Measurements from ENCODE around the gene SOHLH1. TPM values are rescaled to one million over a fixed set of nuclear protein-coding genes. Genes with fewer than 3 reads are reported as not detected.
"Not testable (repeated sequence)": the region's sequence is repeated elsewhere in the genome, so short reads cannot be mapped to it uniquely, and the experiment has no call there.

Gene SOHLH1
- total RNA-seq, 1 donor from 2014 or later, result not detected

DNA sequence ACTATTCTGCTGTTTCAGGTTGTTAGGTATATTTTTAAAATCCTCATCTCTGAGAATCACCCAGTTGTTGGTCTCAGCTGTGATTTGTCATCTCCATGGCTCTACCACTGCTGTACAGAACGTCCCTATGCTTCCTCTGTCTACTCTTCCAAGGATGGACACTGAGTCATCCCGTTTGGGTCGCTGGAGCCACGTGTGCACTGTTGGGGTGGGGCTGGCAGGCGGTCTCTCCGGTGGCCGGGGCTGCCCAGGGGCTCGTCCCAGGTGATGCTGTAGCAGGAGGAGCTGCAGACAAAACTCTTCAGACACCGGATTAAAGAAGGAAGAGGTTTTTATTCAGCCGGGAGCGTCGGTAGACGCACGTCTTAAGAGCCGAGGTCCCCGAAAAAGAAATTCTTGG, 19.2 kb downstream of the SOHLH1 start:
- DNase-seq (ENCODE audit: low read depth in 2 of 2), result no peak

DNA sequence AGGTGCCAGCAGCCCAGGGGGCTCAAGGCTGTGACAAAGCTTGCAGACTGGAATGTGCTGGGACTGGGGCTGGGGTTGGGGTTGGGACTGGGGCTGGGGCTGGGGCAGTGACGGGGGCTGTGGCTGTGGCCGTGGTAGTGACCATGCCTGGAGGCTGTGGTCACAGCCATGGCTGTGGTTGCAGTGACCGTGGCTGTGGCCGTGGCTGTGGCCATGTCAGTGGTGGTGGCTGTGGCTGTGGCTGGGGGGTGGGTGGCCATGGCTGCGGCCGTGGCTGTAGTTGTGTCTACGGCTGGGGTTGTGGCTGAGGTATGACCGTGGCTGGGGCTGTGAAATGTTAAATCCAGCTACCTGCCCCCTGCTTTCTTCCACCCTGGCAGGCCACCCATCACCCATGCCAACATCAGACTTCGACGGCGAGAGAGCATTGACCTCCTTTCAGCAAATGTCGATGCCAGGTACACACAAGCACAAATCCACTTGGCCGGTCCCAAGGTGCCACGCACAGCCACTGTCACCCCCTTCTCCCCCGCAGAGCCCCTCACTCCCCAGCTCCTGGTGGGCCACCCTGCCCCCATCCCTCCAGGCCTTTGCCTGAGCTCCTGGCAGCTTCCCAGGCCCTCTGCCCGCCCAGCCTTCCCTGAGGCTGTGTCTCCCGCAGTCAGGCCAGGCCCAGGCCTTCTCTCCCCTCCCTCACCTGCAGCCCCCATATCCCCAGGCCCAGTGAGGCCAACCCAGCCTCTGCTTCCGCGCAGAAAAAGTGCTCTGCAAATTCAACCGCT, 20.9 kb downstream of the SOHLH1 start:
- DNase-seq (ENCODE audit: low read depth in 2 of 2), result no peak

GRCh38 chr9:135677641-135678168, 21.6 kb downstream of the SOHLH1 start:
- no peak for DNase-seq (ENCODE audit: low read depth in 2 of 2)

DNA sequence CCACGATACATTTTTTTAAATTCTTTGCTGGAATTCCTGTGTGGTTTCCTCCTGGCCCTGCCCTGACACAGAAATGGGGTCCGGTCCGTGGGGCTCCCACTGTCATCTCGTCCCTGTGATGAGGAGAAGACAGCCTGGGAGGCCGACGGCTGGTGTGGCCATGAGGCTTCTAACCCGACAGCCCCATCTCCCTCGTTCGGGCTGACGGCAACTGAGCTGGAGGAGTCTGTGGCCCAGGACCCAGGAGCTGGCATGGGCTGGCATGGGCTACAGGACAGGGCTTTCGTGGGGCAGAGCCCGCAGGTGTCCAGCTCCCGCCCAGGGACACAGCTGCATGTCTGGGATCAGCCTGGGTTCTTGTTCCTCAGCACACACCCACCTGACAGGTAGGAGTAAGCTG, 22.4 kb downstream of the SOHLH1 start:
- DNase-seq (ENCODE audit: low read depth in 2 of 2), result no peak

DNA sequence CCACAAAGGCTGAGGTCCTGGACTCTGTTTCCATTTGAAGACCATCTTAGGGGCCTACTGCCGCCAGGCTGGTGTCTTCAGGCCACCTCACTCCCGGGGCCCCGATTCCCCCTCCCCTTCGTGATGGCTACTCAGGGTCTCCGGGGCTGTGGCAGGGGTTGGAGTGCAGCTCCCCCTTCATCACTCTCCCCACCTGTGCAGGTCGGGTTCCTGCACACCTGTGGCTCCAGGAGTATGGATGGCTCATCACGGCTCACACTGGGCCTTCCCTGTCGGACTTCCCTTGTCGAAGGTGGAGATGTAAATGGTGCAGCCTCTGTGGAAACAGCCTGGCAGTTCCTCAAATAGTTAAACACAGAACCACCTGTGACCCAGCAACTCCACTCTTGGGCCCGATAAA, 24.3 kb downstream of the SOHLH1 start:
- no peak for DNase-seq (ENCODE audit: low read depth in 2 of 2)

GRCh38 chr9:135673941-135674340, 25.3 kb downstream of the SOHLH1 start:
- DNase-seq (ENCODE audit: low read depth in 2 of 2), result no peak

DNA sequence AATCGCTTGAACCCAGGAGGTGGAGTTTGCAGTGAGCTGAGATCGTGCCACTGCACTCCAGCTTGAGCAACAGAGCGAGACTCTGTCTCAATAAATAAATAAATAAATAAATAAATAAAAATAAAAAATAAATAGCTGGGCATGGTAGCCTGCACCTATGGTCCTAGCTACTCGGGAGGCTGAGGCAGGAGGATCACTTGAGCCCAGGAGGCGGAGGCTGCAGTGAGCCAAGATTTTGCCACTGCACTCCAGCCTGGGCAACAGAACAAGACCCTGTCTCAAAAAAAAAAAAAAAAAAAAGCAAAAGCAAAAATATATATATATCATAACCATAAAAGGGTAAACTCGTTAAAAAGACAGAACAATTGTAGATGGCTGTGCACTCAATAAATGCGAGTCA, 26.5 kb downstream of the SOHLH1 start:
- not testable (repeated sequence) for DNase-seq (ENCODE audit: low read depth in 2 of 2)

DNA sequence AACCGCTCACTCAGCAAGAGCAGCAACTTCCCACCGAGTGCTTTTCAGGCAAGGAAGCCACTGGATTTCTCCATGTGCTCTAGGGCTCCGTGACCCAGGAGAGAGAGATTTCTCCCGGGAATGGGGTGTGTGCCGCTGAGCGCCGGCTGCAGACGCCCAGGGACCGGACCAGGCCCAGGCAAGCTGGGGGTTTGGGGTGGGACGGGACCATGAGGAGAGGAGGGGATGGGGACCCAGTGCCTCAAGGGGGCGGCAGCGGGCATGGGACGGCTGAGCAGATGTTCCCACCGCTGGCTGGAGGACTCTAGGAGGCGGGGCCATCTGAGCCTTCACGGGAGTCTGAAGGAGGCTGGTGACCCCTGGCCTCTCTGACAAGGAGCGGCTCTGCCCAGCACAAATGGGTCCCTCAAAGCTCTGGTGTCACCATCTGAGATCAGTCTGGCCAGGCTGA, 27.7 kb downstream of the SOHLH1 start:
- no peak for DNase-seq (ENCODE audit: low read depth in 2 of 2)

GRCh38 chr9:135670721-135671590, 28.3 kb downstream of the SOHLH1 start:
- no peak for DNase-seq (ENCODE audit: low read depth in 2 of 2)

DNA sequence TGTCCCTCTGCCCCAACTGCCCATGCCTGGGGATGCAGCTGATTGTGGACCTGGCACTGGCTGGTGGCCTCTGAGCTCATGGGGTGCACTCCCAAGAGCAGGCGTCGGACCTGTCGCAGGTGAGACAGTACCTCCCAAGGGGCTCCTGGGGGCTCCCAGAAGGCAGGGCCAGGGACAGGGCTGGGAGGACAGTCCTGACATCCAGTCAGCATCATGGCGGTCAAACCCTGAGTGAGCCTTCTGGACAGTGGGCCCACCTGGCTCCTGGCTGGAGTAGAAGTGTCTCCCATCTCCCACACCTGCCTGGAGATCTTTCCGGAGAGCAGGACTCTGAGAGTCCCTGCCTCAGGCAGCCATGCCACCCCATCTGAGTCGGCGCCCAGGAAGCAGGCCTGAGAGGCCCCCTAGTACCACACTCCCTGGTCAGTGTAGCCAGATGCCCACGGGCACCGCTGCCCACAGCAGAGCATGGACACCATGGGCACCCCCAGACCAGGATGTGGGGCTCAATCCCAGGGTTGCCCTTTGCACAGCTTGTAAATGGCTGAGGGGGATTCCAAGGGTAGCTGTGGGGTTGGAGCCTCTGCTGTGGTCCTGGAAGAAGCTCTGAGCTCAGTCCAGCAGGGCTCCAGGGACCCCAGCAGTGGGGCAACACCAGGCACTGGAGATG, 29.5 kb downstream of the SOHLH1 start:
- DNase-seq (ENCODE audit: low read depth in 2 of 2), result no peak

DNA sequence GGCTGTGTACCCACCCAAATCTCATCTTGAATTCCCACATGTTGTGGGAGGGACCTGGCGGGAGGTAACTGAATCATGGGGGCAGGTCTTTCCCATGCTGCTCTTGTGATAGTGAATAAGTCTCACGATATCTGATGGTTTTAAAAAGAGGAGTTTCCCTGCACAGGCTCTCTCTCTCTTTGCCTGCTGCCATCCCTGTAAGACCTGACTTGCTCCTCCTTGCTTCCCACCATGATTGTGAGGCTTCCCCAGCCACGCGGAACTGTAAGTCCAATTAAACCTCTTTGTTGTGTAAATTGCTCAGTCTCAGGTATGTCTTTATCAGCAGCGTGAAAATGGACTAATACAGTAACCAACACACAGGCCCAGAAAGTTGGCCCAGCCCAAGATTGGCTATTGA, 30.3 kb downstream of the SOHLH1 start:
- DNase-seq (ENCODE audit: low read depth in 2 of 2), result not testable (repeated sequence)

GRCh38 chr9:135667463-135668001, 31.7 kb downstream of the SOHLH1 start:
- no peak for DNase-seq (ENCODE audit: low read depth in 2 of 2)

DNA sequence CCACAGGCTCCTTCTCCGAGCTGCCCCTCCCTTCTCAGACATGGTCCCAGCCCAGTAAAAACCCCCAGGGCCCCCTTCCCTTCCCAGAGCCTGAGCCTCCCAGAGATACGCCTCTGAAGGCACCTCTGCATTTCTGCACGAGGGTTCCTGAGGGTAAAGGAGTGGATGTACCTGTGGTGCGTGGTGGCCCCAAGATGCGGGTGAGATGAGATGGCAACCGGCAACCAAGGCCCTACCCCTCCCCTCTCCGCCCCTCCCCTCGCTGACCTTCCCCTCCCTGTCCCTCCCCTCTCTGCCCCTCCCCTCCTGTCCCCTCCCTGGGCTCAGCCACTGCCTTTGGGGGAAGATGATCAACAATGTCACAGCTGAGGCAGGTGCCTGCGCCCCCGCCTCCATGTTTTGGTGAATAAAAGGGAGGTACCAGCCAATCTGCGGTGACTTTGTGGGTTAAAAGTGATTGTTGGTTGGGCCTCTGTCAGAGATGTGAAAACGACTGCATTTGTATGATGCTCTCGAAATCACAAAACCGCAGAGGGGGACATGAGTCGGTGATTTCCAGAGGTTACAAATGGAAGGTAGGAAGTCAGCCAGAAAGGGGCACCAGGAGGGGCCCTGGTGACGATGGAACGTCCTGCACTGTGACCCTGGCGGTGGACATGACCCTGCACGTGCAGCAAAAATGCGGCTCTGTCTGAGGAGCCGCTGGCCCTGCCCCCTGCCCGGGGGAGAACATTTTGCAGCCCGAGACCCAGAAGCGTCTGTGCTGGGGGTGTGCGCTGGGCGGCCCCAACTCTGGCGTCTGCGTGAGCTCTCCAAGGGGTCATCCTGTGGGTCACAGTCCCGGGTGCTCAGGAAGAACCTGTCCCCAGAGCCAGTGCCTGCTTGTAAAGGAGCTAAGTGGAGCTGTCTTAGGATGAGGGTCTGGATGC, 32.5 kb downstream of the SOHLH1 start:
- no peak for DNase-seq (ENCODE audit: low read depth in 2 of 2)

DNA sequence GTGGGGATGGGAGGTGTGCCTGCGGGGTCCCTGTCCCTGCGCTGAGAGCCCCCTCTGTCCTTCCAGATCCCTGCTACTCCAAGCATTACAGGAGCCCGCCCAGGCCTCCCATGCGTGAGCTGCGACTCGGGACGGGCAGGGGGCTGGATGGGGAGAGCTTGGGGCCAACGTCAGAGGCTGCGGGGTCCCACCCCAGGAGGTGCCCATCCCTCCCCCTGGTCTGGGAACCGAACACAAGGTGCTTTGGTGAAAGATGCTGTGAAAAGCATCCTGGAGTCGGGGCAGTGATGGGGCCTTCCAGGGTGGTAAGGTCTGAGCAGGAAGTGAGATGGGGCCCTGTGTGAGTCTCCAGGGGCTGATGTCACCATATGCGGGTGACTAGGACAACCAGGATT, 33.5 kb downstream of the SOHLH1 start:
- no peak for DNase-seq (ENCODE audit: low read depth in 2 of 2)

- no peak for DNase-seq (ENCODE audit: low read depth in 2 of 2)
Measured at GRCh38 chr9:135664801-135665794, 34.2 kb downstream of the SOHLH1 start.

DNA sequence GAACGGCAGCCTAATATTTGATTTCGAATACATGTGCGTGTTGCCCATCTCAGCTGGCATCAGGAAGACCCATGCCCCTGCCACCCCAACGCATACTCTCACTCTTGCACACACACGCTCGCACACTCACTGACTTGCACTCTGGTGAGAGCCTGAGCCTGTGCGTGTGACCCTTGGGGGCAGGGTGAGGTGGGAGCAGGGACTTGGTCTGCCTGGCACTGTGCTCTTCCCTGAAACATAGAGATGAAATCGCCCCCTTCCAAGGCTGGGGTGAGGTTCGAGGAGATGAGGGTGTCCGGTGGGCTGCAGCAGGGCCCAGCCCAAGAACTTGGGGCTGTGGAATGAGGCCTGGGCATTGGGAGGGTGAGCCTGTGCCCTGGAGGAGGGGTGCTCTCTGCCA, 35.0 kb downstream of the SOHLH1 start:
- DNase-seq (ENCODE audit: low read depth in 2 of 2), result no peak

DNA sequence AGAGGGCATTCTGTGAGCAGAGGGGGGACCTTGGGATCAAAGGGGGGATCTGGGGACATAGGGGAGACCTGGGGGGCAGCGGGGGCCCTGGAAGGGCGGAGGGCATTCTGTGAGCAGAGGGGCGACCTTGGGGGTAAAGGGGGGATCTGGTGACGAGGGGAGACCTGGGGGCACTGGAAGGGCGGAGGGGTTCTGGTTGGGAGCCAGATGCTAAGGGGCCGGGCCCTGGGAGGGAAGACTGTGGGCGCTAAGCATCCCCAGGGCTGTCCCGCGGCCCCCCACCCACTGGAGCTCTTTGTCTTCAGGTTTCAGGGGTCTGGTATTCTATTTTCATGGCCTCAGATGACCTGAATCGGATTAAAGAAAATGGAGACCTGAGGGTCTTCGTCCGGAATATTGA, 35.4 kb downstream of the SOHLH1 start:
- no peak for DNase-seq (ENCODE audit: low read depth in 2 of 2)

GRCh38 chr9:135663451-135663770, 35.9 kb downstream of the SOHLH1 start:
- no peak for DNase-seq (ENCODE audit: low read depth in 2 of 2)

GRCh38 chr9:135662758-135663450, 36.4 kb downstream of the SOHLH1 start, which contains the start of gene LCN9:
Gene LCN9 (plus strand): TSS chr9:135663309. CDS start chr9:135663322, 13 bp downstream.
- DNase-seq (ENCODE audit: low read depth in 2 of 2), result no peak
